DOHH2 (cell line): Measurements from ENCODE around the gene ASMT.

Experiments
- EZH2phosphoT487 ChIP-seq: fragments of 200-600 bp; sonication (generic); IDR thresholded peaks from 2 replicates; pipeline ENCODE4 v1.6.1; 2017; ENCODE audit warnings: borderline replicate concordance, mild to moderate bottlenecking, antibody characterized with exemption, low read length, moderate library complexity, mixed read lengths
- TF ChIP-seq, protein P1 (sequence below): fragments of 200-600 bp; sonication (generic); IDR thresholded peaks from one replicate; pipeline ENCODE4 v1.5.1; 2014; ENCODE audit warnings: antibody characterized with exemption, mild to moderate bottlenecking, low read depth, low read length; ENCODE audit not compliant: poor library complexity, severe bottlenecking

DNA sequence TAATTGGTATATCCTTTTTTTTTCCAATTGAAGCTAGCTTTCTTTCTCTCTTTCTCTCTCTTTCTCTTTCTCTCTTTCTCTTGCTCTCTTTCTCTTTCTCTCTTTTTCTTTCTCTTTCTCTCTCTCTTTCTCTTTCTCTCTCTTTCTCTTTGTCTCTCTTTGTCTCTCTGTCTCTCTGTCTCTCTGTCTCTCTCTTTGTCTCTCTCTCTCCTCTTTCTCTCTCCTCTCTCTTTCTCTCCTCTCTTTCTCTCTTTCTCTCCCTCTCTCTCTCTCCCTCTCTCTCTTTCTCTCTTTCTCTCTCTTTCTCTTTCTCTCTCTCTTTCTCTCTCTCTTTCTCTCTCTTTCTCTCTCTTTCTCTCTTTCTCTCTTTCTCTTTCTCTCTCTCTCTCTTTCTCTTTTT is 66.6 kb downstream of the ASMT start:
- TF ChIP-seq, protein P1, sequence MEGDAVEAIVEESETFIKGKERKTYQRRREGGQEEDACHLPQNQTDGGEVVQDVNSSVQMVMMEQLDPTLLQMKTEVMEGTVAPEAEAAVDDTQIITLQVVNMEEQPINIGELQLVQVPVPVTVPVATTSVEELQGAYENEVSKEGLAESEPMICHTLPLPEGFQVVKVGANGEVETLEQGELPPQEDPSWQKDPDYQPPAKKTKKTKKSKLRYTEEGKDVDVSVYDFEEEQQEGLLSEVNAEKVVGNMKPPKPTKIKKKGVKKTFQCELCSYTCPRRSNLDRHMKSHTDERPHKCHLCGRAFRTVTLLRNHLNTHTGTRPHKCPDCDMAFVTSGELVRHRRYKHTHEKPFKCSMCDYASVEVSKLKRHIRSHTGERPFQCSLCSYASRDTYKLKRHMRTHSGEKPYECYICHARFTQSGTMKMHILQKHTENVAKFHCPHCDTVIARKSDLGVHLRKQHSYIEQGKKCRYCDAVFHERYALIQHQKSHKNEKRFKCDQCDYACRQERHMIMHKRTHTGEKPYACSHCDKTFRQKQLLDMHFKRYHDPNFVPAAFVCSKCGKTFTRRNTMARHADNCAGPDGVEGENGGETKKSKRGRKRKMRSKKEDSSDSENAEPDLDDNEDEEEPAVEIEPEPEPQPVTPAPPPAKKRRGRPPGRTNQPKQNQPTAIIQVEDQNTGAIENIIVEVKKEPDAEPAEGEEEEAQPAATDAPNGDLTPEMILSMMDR = no peak
- TF ChIP-seq EZH2phosphoT487 = no peak
